GM18951 (cell line): ENCODE data around the gene SLC39A9.

ENCODE experiments used
- POLR2A ChIP-seq: IDR thresholded peaks from 4 replicates; pipeline ENCODE4 v1.6.1; 2011; ENCODE audit warnings: mild to moderate bottlenecking; ENCODE audit not compliant: insufficient read length, insufficient read depth; ENCODE audit errors: extremely low read depth
- in situ Hi-C: fragments of 300-500 bp; cut with MboI; formaldehyde crosslinking; loops from one replicate; pipeline ENCODE4 v1.12.0; 2022; ENCODE audit warnings: low sequenced_read_pairs, mixed read lengths, inconsistent platforms; ENCODE audit not compliant: unreplicated experiment

The SLC39A9 gene

GRCh38 chr14:69479696-69480095 is 81.2 kb downstream of the SLC39A9 start:
- in situ Hi-C loops, result no loop called here
- TF ChIP-seq POLR2A, result no peak

- in situ Hi-C loops, result no loop called here
Observed at GRCh38 chr14:69480136-69480535, 81.6 kb downstream of the SLC39A9 start.

GRCh38 chr14:69481815-69482568 is 83.5 kb downstream of the SLC39A9 start:
- in situ Hi-C loops, result no loop called here
- TF ChIP-seq POLR2A, result no peak

More at GRCh38 chr14:69480136-69480535, 81.6 kb downstream of the SLC39A9 start:
- TF ChIP-seq POLR2A, result no peak

- in situ Hi-C loops, result no loop called here
- TF ChIP-seq POLR2A, result no peak
Observed at GRCh38 chr14:69483765-69484443, 85.4 kb downstream of the SLC39A9 start.

- in situ Hi-C loops, result no loop called here
- TF ChIP-seq POLR2A, result no peak
Observed at GRCh38 chr14:69484444-69485314, 86.2 kb downstream of the SLC39A9 start, which contains the start of gene PLEKHD1. Gene PLEKHD1 (plus strand): TSS chr14:69484728. CDS start chr14:69484966, 238 bp downstream.

GRCh38 chr14:69485315-69485660 is 86.8 kb downstream of the SLC39A9 start:
- no peak for TF ChIP-seq POLR2A
- in situ Hi-C loops, result no loop called here

- TF ChIP-seq POLR2A, result no peak
- in situ Hi-C loops, result no loop called here
Observed at GRCh38 chr14:69485701-69486100, 87.2 kb downstream of the SLC39A9 start.

- in situ Hi-C loops, result no loop called here
- TF ChIP-seq POLR2A, result no peak
Observed at GRCh38 chr14:69487226-69487625, 88.7 kb downstream of the SLC39A9 start.

GRCh38 chr14:69487771-69488170 is 89.3 kb downstream of the SLC39A9 start:
- in situ Hi-C loops, result no loop called here
- TF ChIP-seq POLR2A, result no peak

- TF ChIP-seq POLR2A, result no peak
- in situ Hi-C loops, result no loop called here
Observed at GRCh38 chr14:69489495-69489894, 91.0 kb downstream of the SLC39A9 start.

GRCh38 chr14:69490219-69490918 is 91.9 kb downstream of the SLC39A9 start:
- TF ChIP-seq POLR2A, result no peak

GRCh38 chr14:69491193-69491592 is 92.7 kb downstream of the SLC39A9 start:
- TF ChIP-seq POLR2A, result no peak
- in situ Hi-C loops, result no loop called here

More at GRCh38 chr14:69490219-69490918, 91.9 kb downstream of the SLC39A9 start:
- in situ Hi-C loops, result no loop called here
